Measurements from ENCODE around the gene SYNE3.

GRCh38 chr14:95523815-95524448, 7.5 kb upstream of the SYNE3 start:
- TF ChIP-seq CTCF (IDR thresholded peaks at IDR 0.05; ENCODE audit: insufficient read depth, low read depth, low read length) (no peak), EZH2 (IDR thresholded peaks at IDR 0.05; ENCODE audit: insufficient read depth, low read length) (no peak)

Measured in astrocyte (in vitro differentiated cells and primary cell).